Testis (tissue), 2 donors: ENCODE data around the gene GCLM.

ENCODE experiments used
- POLR2A ChIP-seq: fragments of 450-650 bp; IDR thresholded peaks from one replicate; pipeline ENCODE4 v1.6.1; 2017; ENCODE audit warnings: antibody characterized with exemption, mild to moderate bottlenecking, moderate library complexity
- TF ChIP-seq, protein P1 (sequence below), 3 experiments: fragments of 450-650 bp in 2 of 3; fragments of 200-600 bp in 1 of 3; sonication (generic) in 1 of 3; IDR thresholded peaks; one replicate each; pipeline ENCODE4 v1.5.1; 2016 to 2019; ENCODE audit warnings: antibody characterized with exemption in 3 of 3, mild to moderate bottlenecking in 2 of 3, moderate library complexity in 1 of 3

DNA sequence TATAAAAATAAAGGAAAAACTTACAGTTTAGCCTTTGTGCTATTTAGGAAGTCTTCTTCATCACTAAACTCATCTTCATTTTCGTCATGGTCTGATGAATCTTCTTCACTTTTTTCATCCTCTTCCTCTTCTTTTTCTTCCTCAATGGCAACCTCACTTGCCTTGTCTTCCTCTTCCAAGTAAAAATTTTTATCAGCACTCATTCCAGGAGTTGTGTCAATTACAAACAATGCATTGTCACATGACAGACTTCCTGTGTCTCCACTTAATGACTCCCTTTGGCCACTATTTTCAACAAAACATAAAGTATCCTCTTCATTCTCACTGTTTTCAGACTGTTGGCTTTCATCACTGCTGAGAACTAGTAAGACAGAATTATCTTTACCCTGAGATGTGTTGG, 33.0 kb downstream of the GCLM start:
- TF ChIP-seq POLR2A: no peak
- TF ChIP-seq, protein P1, sequence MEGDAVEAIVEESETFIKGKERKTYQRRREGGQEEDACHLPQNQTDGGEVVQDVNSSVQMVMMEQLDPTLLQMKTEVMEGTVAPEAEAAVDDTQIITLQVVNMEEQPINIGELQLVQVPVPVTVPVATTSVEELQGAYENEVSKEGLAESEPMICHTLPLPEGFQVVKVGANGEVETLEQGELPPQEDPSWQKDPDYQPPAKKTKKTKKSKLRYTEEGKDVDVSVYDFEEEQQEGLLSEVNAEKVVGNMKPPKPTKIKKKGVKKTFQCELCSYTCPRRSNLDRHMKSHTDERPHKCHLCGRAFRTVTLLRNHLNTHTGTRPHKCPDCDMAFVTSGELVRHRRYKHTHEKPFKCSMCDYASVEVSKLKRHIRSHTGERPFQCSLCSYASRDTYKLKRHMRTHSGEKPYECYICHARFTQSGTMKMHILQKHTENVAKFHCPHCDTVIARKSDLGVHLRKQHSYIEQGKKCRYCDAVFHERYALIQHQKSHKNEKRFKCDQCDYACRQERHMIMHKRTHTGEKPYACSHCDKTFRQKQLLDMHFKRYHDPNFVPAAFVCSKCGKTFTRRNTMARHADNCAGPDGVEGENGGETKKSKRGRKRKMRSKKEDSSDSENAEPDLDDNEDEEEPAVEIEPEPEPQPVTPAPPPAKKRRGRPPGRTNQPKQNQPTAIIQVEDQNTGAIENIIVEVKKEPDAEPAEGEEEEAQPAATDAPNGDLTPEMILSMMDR (IDR thresholded peaks at IDR 0.05): no peak
